Spinal cord (tissue), 10 donors: ENCODE results near the gene FOXE1. TPM values are rescaled to one million over a fixed set of nuclear protein-coding genes. Genes with fewer than 3 reads are reported as not detected.
A peak's percentile ranks its signal among the peaks of the same experiment; 100 is the strongest.

Experiments
- DNase-seq, 6 donors: peaks; one replicate each; pipeline versions ENCODE4 v3.0.0 to v3.0.0-alpha.2; 2013 to 2015; ENCODE audit warnings: low spot score in 6 of 6, low read depth in 4 of 6
- H3K27ac ChIP-seq: one replicate; pipeline ENCODE4 v1.5.1; 2013; ENCODE audit warnings: low read depth, low read length, control low read depth
- H3K27me3 ChIP-seq: one replicate; pipeline ENCODE4 v1.6.1; 2013; ENCODE audit warnings: low read length; ENCODE audit not compliant: control insufficient read depth, insufficient read depth
- H3K36me3 ChIP-seq: one replicate; pipeline ENCODE4 v1.6.1; 2013; ENCODE audit warnings: low read length; ENCODE audit not compliant: control insufficient read depth, insufficient read depth
- H3K4me1 ChIP-seq: one replicate; pipeline ENCODE4 v1.6.1; 2013; ENCODE audit warnings: low read length; ENCODE audit not compliant: control insufficient read depth, insufficient read depth
- H3K4me3 ChIP-seq: one replicate; pipeline ENCODE4 v1.5.1; 2013; ENCODE audit warnings: low read depth, low read length, control low read depth
- H3K9me3 ChIP-seq: one replicate; pipeline ENCODE4 v1.6.1; 2013; ENCODE audit warnings: low read length; ENCODE audit not compliant: control insufficient read depth, insufficient read depth
- WGBS: methylation state at CpG from one replicate; pipeline ENCODE4 v1.1.5; 2013; ENCODE audit warnings: missing lambda C conversion rate; ENCODE audit not compliant: insufficient coverage; 5-methylcytosine and 5-hydroxymethylcytosine counted together
- polyA plus RNA-seq, 2 donors: library from polyadenylated mRNA; unstranded; fragments of 120-200 nt; gene quantifications; one replicate each; pipeline ENCODE4 v1.2.1, GENCODE V29; 2013; ENCODE audit not compliant: insufficient read length in 2 of 2
- total RNA-seq, 2 donors: library from RNA; depleted of rRNA in 1 of 2; stranded (reverse); fragments of 120-200 nt in 1 of 2; fragments of >200 nt in 1 of 2; gene quantifications; one replicate each; pipeline versions ENCODE4 v1.2.3 to v1.2.4, GENCODE V29; 2013 to 2014
- donor health status: healthy.

The FOXE1 gene
- total and polyA plus RNA-seq, 4 donors = not detected

- Histone ChIP-seq H3K27me3 (peaks cover 65% of the 10 kb centered on the region), H3K27ac (no peak overlapping the region), H3K36me3 (no peaks in the 10 kb centered on the region), H3K4me3 (no peak overlapping the region), H3K9me3 (no peaks in the 10 kb centered on the region), H3K4me1 (peaks cover 18% of the 10 kb centered on the region)
- no peak for DNase-seq
- 55% methylated on average over 4 of the region's 4 CpGs for WGBS
Observed at GRCh38 chr9:97846347-97846746, 6.7 kb upstream of the FOXE1 start.

- no peaks in the 10 kb centered on the region for H3K36me3 ChIP-seq
- WGBS = 5% methylated on average over 18 of the region's 31 CpGs
- H3K4me1 ChIP-seq = peaks cover 31% of the 10 kb centered on the region
- H3K4me3 ChIP-seq = no peak overlapping the region
- no peak for DNase-seq
- peaks cover 78% of the 10 kb centered on the region for H3K27me3 ChIP-seq
- no peak overlapping the region for H3K27ac ChIP-seq
- H3K9me3 ChIP-seq = no peaks in the 10 kb centered on the region
Observed at GRCh38 chr9:97847474-97848214, 5.4 kb upstream of the FOXE1 start.

GRCh38 chr9:97848215-97848479, 4.9 kb upstream of the FOXE1 start:
- H3K4me1 ChIP-seq = peaks cover 33% of the 10 kb centered on the region
- WGBS = 6% methylated on average over 6 of the region's 7 CpGs
- H3K27ac ChIP-seq = no peak overlapping the region
- H3K27me3 ChIP-seq = peaks cover 81% of the 10 kb centered on the region
- peak in 1 of 6 donors; percentile 8 for DNase-seq
- H3K4me3 ChIP-seq = no peak overlapping the region
- no peaks in the 10 kb centered on the region for H3K9me3 ChIP-seq
- H3K36me3 ChIP-seq = no peaks in the 10 kb centered on the region

- peak in 1 of 6 donors; percentile 3 for DNase-seq
- 2% methylated on average over 48 of the region's 61 CpGs for WGBS
Observed at GRCh38 chr9:97848480-97849237, 4.4 kb upstream of the FOXE1 start.

GRCh38 chr9:97849980-97850379, 3.0 kb upstream of the FOXE1 start:
- no peak overlapping the region for H3K27ac ChIP-seq
- no peaks in the 10 kb centered on the region for H3K9me3 ChIP-seq
- no peaks in the 10 kb centered on the region for H3K36me3 ChIP-seq
- peaks cover 95% of the 10 kb centered on the region for H3K27me3 ChIP-seq
- no CpG with 5 or more reads among the region's 3 CpGs for WGBS
- H3K4me3 ChIP-seq = no peak overlapping the region
- peaks cover 38% of the 10 kb centered on the region for H3K4me1 ChIP-seq
- no peak for DNase-seq

More at GRCh38 chr9:97848480-97849237, 4.4 kb upstream of the FOXE1 start:
- no peak overlapping the region for H3K4me3 ChIP-seq
- H3K36me3 ChIP-seq = no peaks in the 10 kb centered on the region
- H3K9me3 ChIP-seq = no peaks in the 10 kb centered on the region
- H3K4me1 ChIP-seq = peaks cover 38% of the 10 kb centered on the region
- no peak overlapping the region for H3K27ac ChIP-seq
- H3K27me3 ChIP-seq = peaks cover 85% of the 10 kb centered on the region

GRCh38 chr9:97850746-97851445, 2.1 kb upstream of the FOXE1 start:
- 20% methylated on average over 3 of the region's 13 CpGs for WGBS

GRCh38 chr9:97851446-97851883, 1.6 kb upstream of the FOXE1 start:
- Histone ChIP-seq H3K36me3 (no peaks in the 10 kb centered on the region), H3K4me3 (no peak overlapping the region), H3K4me1 (peaks cover 38% of the 10 kb centered on the region), H3K9me3 (no peaks in the 10 kb centered on the region), H3K27ac (no peak overlapping the region), H3K27me3 (peaks cover 99% of the 10 kb centered on the region)
- no peak for DNase-seq
- under 1% methylated on average over 17 of the region's 23 CpGs for WGBS

More at GRCh38 chr9:97850746-97851445, 2.1 kb upstream of the FOXE1 start:
- Histone ChIP-seq H3K4me3 (no peak overlapping the region), H3K4me1 (peaks cover 38% of the 10 kb centered on the region), H3K9me3 (no peaks in the 10 kb centered on the region), H3K27ac (no peak overlapping the region), H3K36me3 (no peaks in the 10 kb centered on the region), H3K27me3 (peaks cover 99% of the 10 kb centered on the region)
- peak in 1 of 6 donors; percentile 37 for DNase-seq

GRCh38 chr9:97852001-97852398, 1.0 kb upstream of the FOXE1 start:
- DNase-seq = no peak
- Histone ChIP-seq H3K27me3 (peaks cover 99% of the 10 kb centered on the region), H3K4me1 (peaks cover 38% of the 10 kb centered on the region), H3K9me3 (no peaks in the 10 kb centered on the region), H3K36me3 (no peaks in the 10 kb centered on the region), H3K27ac (no peak overlapping the region), H3K4me3 (no peak overlapping the region)
- 0% methylated on average over 14 of the region's 24 CpGs for WGBS

- Histone ChIP-seq H3K27ac (no peak overlapping the region), H3K36me3 (no peaks in the 10 kb centered on the region), H3K27me3 (peaks cover 99% of the 10 kb centered on the region), H3K4me1 (peaks cover 39% of the 10 kb centered on the region), H3K4me3 (no peak overlapping the region), H3K9me3 (no peaks in the 10 kb centered on the region)
- WGBS = under 1% methylated on average over 30 of the region's 34 CpGs
- DNase-seq = no peak
Observed at GRCh38 chr9:97852399-97853055, 499 bp upstream of the FOXE1 start.
